Dedifferentiated amniotic fluid mesenchymal stem cell (primary cell): Measurements from ENCODE around the gene DPP6.

Experiments
- DNase-seq: peaks from one replicate; pipeline ENCODE4 v3.0.0-alpha.2; 2016; ENCODE audit errors: extremely low spot score

Gene DPP6

GRCh38 chr7:154812027-154812426, 759.8 kb downstream of the DPP6 start:
- DNase-seq: no peak

- DNase-seq: no peak
Observed at GRCh38 chr7:154817224-154817896, 765.2 kb downstream of the DPP6 start.

GRCh38 chr7:154827007-154827406, 774.8 kb downstream of the DPP6 start:
- DNase-seq: no peak

- DNase-seq: no peak
Observed at GRCh38 chr7:154832557-154833138, 780.5 kb downstream of the DPP6 start.

GRCh38 chr7:154836021-154836448, 783.8 kb downstream of the DPP6 start:
- no peak for DNase-seq

GRCh38 chr7:154837087-154837486, 784.9 kb downstream of the DPP6 start:
- no peak for DNase-seq

GRCh38 chr7:154837622-154838021, 785.4 kb downstream of the DPP6 start:
- no peak for DNase-seq

GRCh38 chr7:154840086-154840485, 787.9 kb downstream of the DPP6 start:
- DNase-seq: no peak

GRCh38 chr7:154841731-154842331, 789.6 kb downstream of the DPP6 start:
- DNase-seq: no peak

- DNase-seq: no peak
Observed at GRCh38 chr7:154842591-154842990, 790.4 kb downstream of the DPP6 start.

- no peak for DNase-seq
Observed at GRCh38 chr7:154843670-154844237, 791.6 kb downstream of the DPP6 start.

GRCh38 chr7:154844499-154844898, 792.3 kb downstream of the DPP6 start:
- no peak for DNase-seq

GRCh38 chr7:154844955-154845354, 792.8 kb downstream of the DPP6 start:
- DNase-seq: no peak

- no peak for DNase-seq
Observed at GRCh38 chr7:154848464-154848863, 796.3 kb downstream of the DPP6 start.

GRCh38 chr7:154852205-154852604, 800.0 kb downstream of the DPP6 start:
- no peak for DNase-seq

- DNase-seq: no peak
Observed at GRCh38 chr7:154853063-154853726, 801.0 kb downstream of the DPP6 start.

GRCh38 chr7:154853727-154854095, 801.5 kb downstream of the DPP6 start:
- no peak for DNase-seq

GRCh38 chr7:154854836-154855235, 802.6 kb downstream of the DPP6 start:
- no peak for DNase-seq

- DNase-seq: no peak
Observed at GRCh38 chr7:154855366-154855765, 803.2 kb downstream of the DPP6 start.

- no peak for DNase-seq
Observed at GRCh38 chr7:154856733-154857132, 804.5 kb downstream of the DPP6 start.

- no peak for DNase-seq
Observed at GRCh38 chr7:154857240-154857639, 805.0 kb downstream of the DPP6 start.
